PC-3 (cell line): ENCODE results near the gene ASTN2. TPM values are rescaled to one million over a fixed set of nuclear protein-coding genes. Genes with fewer than 3 reads are reported as not detected.

Experiments used
- ATAC-seq: fragments of 200-7000 bp; cut with Tn5 transposase; 2 replicates; pipeline ENCODE4 v1.9.1; 2020; ENCODE audit warnings: mild to moderate bottlenecking, moderate library complexity
- BruUV-seq: library from RNA; stranded (reverse); fragments of 400-500 nt; replicated peaks from 2 replicates; lab custom pipeline; 2021; lab: Mats Ljungman, UMichigan
- CTCF ChIA-PET: fragments of 300-600 bp; sonication (Branson Sonifier 250); formaldehyde crosslinking; loops from one replicate; lab custom pipeline; 2022; ENCODE audit warnings: antibody characterized with exemption; lab: Charles Lee
- POLR2A ChIA-PET: fragments of 300-600 bp; sonication (Branson Sonifier 250); formaldehyde crosslinking; loops from one replicate; lab custom pipeline; 2022; ENCODE audit warnings: antibody characterized with exemption; ENCODE audit not compliant: unreplicated experiment; lab: Charles Lee
- DNase-seq: peaks from one replicate; pipeline ENCODE4 v3.0.0-alpha.2; 2015
- H2AFZ ChIP-seq: fragments of 300-600 bp; sonication (generic); 2 replicates; pipeline ENCODE4 v1.6.0; 2016; ENCODE audit warnings: antibody characterized with exemption, low read length
- H3F3A ChIP-seq: fragments of 300-600 bp; sonication (generic); one replicate; pipeline ENCODE4 v1.6.0; 2017; ENCODE audit warnings: antibody characterized with exemption, low read length, control low read depth, mild to moderate bottlenecking; ENCODE audit not compliant: unreplicated experiment
- H3K27ac ChIP-seq: fragments of 300-600 bp; sonication (generic); 2 replicates; pipeline ENCODE4 v1.5.1; 2016; ENCODE audit warnings: mild to moderate bottlenecking, low read length
- H3K27me3 ChIP-seq: fragments of 300-600 bp; sonication (generic); 2 replicates; pipeline ENCODE4 v1.6.1; 2016; ENCODE audit warnings: low read length, mixed read lengths
- H3K36me3 ChIP-seq: fragments of 300-600 bp; sonication (generic); 2 replicates; pipeline ENCODE4 v1.6.1; 2016; ENCODE audit warnings: low read depth, mixed run types, low read length, mixed read lengths
- H3K4me1 ChIP-seq: fragments of 300-600 bp; sonication (generic); 2 replicates; pipeline ENCODE4 v1.5.1; 2016; ENCODE audit warnings: low read length; ENCODE audit not compliant: insufficient read depth
- H3K4me2 ChIP-seq: fragments of 300-600 bp; sonication (generic); 2 replicates; pipeline ENCODE4 v1.6.0; 2016; ENCODE audit warnings: low read length
- H3K4me3 ChIP-seq: fragments of 300-600 bp; sonication (generic); 2 replicates; pipeline ENCODE4 v1.5.1; 2016; ENCODE audit warnings: mild to moderate bottlenecking, low read length, mixed read lengths
- H3K79me2 ChIP-seq: fragments of 300-600 bp; sonication (generic); 2 replicates; pipeline ENCODE4 v1.6.1; 2017; ENCODE audit warnings: low read length, mixed read lengths
- H3K9ac ChIP-seq: fragments of 300-600 bp; sonication (generic); 2 replicates; pipeline ENCODE4 v1.6.0; 2016; ENCODE audit warnings: mild to moderate bottlenecking, low read length
- H3K9me2 ChIP-seq: fragments of 300-600 bp; sonication (generic); replicated peaks from 2 replicates; pipeline ENCODE4 v1.6.1; 2016; ENCODE audit warnings: mixed run types, low read length, mixed read lengths
- H3K9me3 ChIP-seq: fragments of 300-600 bp; sonication (generic); 2 replicates; pipeline ENCODE4 v1.6.1; 2016; ENCODE audit warnings: low read length, mixed read lengths
- H4K20me1 ChIP-seq: fragments of 300-600 bp; sonication (generic); 2 replicates; pipeline ENCODE4 v1.6.1; 2016; ENCODE audit warnings: low read length, mixed read lengths
- EZH2 ChIP-seq: fragments of 300-600 bp; sonication (generic); IDR thresholded peaks from one replicate; pipeline ENCODE4 v1.6.1; 2017; ENCODE audit warnings: antibody characterized with exemption, mild to moderate bottlenecking, low read length; ENCODE audit not compliant: unreplicated experiment
- EZH2phosphoT487 ChIP-seq: fragments of 300-600 bp; sonication (generic); IDR thresholded peaks from 2 replicates; pipeline ENCODE4 v1.6.1; 2018; ENCODE audit warnings: mild to moderate bottlenecking, antibody characterized with exemption, low read length, borderline replicate concordance
- intact Hi-C: fragments of 100-400 bp; cut with micrococcal nuclease; formaldehyde crosslinking; loops from 2 replicates; pipeline ENCODE4 v1.9.0; 2023
- total RNA-seq: library from RNA; depleted of rRNA; stranded (reverse); fragments of >200 nt; gene quantifications from 2 replicates; pipeline ENCODE4 v1.2.3, GENCODE V29; 2014
- TF ChIP-seq, protein P1 (sequence below): fragments of 300-600 bp; sonication (generic); conservative IDR thresholded peaks from 2 replicates; pipeline ENCODE4 v1.5.1; 2017; ENCODE audit warnings: antibody characterized with exemption, low read depth, mild to moderate bottlenecking, low read length

The ASTN2 gene
- total RNA-seq, 1 experiment from 2014 or later, result 3.5 TPM

DNA sequence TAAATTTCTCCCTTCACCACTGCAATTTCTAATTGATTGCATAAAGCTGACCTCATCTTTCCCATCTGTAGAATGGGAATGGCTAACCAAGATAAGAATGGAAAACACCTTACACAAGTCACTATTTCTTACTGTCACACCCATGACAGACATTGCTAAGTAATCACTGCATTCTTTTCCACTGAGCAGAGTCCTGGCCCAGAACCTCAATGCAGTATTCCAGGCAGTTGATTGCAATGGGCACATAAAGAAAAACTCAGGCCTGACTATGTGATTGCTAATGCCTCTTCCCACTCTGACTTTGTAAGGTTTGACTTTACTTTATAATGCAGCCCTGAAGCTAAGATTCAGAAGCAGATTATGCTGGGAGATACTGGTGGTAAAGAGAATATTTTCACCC lies 698.4 kb downstream of the ASTN2 start:
- Histone ChIP-seq H3K4me3 (no peak overlapping the region), H3K27ac (no peak overlapping the region), H3K79me2 (no peaks in the 10 kb centered on the region), H2AFZ (no peak overlapping the region), H3F3A (no peaks in the 10 kb centered on the region), H3K9me3 (no peaks in the 10 kb centered on the region), H3K9me2 (no peaks in the 10 kb centered on the region), H3K9ac (no peak overlapping the region), H3K27me3 (0 out of 2 replicates have a peak, but pooled peaks cover 9% of the 10 kb centered on the region), H3K4me2 (no peak overlapping the region), H3K36me3 (no peaks in the 10 kb centered on the region), H4K20me1 (no peaks in the 10 kb centered on the region), H3K4me1 (no peaks in the 10 kb centered on the region)
- CTCF ChIA-PET, result no interaction called here
- BruUV-seq, result no TSS peak
- TF ChIP-seq, protein P1, sequence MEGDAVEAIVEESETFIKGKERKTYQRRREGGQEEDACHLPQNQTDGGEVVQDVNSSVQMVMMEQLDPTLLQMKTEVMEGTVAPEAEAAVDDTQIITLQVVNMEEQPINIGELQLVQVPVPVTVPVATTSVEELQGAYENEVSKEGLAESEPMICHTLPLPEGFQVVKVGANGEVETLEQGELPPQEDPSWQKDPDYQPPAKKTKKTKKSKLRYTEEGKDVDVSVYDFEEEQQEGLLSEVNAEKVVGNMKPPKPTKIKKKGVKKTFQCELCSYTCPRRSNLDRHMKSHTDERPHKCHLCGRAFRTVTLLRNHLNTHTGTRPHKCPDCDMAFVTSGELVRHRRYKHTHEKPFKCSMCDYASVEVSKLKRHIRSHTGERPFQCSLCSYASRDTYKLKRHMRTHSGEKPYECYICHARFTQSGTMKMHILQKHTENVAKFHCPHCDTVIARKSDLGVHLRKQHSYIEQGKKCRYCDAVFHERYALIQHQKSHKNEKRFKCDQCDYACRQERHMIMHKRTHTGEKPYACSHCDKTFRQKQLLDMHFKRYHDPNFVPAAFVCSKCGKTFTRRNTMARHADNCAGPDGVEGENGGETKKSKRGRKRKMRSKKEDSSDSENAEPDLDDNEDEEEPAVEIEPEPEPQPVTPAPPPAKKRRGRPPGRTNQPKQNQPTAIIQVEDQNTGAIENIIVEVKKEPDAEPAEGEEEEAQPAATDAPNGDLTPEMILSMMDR, result no peak
- TF ChIP-seq EZH2phosphoT487 (no peak), EZH2 (no peak)
- POLR2A ChIA-PET, result no interaction called here
- intact Hi-C loops, result no loop called here
- DNase-seq (no peak), ATAC-seq (no peak)

GRCh38 chr9:116715751-116716150 lies 699.1 kb downstream of the ASTN2 start:
- intact Hi-C loops, result no loop called here
- H2AFZ ChIP-seq, result no peak overlapping the region
- H3K27me3 ChIP-seq, result 0 out of 2 replicates have a peak, but pooled peaks cover 9% of the 10 kb centered on the region
- BruUV-seq, result no TSS peak
- no peaks in the 10 kb centered on the region for H4K20me1 ChIP-seq
- H3K9me3 ChIP-seq, result no peaks in the 10 kb centered on the region
- no peaks in the 10 kb centered on the region for H3K9me2 ChIP-seq
- no peaks in the 10 kb centered on the region for H3F3A ChIP-seq
- H3K27ac ChIP-seq, result no peak overlapping the region
- no peak overlapping the region for H3K4me3 ChIP-seq
- no peak overlapping the region for H3K4me2 ChIP-seq
- POLR2A ChIA-PET, result no interaction called here
- DNase-seq (no peak), ATAC-seq (no peak)
- H3K79me2 ChIP-seq, result no peaks in the 10 kb centered on the region
- CTCF ChIA-PET, result no interaction called here
- no peak for TF ChIP-seq EZH2
- TF ChIP-seq, protein P1, result no peak
- TF ChIP-seq EZH2phosphoT487, result no peak
- H3K36me3 ChIP-seq, result no peaks in the 10 kb centered on the region
- no peaks in the 10 kb centered on the region for H3K4me1 ChIP-seq
- H3K9ac ChIP-seq, result no peak overlapping the region

DNA sequence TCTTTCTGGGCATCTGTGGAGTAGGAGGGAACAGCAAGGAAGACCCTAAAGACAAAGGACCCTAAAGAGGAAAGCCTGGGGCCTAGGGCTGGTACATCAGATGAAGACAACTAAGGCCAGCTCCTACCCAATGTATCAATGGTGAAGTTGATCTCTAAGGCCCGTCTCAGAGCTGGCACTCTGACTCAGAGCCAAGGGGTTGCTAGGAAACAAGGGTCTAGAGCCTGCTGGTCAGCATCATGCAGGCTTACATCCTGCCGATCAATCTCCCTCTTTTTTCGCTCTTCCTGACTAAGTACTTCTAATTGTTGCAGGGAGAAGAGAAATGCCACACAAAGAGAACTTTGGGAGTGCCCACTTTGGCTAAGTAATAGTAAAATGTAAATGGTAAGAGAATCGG lies 701.6 kb downstream of the ASTN2 start:
- ATAC-seq (no peak), DNase-seq (no peak)
- intact Hi-C loops, result no loop called here
- Histone ChIP-seq H3K27me3 (no peaks in the 10 kb centered on the region), H3K4me3 (no peak overlapping the region), H3K36me3 (no peaks in the 10 kb centered on the region), H3K9me2 (no peaks in the 10 kb centered on the region), H3K4me2 (no peak overlapping the region), H3K4me1 (no peaks in the 10 kb centered on the region), H3F3A (no peaks in the 10 kb centered on the region), H3K9ac (no peak overlapping the region), H3K79me2 (no peaks in the 10 kb centered on the region), H3K9me3 (no peaks in the 10 kb centered on the region), H4K20me1 (no peaks in the 10 kb centered on the region), H3K27ac (no peak overlapping the region), H2AFZ (no peak overlapping the region)
- ChIA-PET POLR2A (no interaction called here), CTCF (no interaction called here)
- no TSS peak for BruUV-seq
- TF ChIP-seq, protein P1, result no peak
- no peak for TF ChIP-seq EZH2
- no peak for TF ChIP-seq EZH2phosphoT487
